ENCODE results near the gene PLB1.

The PLB1 gene

DNA sequence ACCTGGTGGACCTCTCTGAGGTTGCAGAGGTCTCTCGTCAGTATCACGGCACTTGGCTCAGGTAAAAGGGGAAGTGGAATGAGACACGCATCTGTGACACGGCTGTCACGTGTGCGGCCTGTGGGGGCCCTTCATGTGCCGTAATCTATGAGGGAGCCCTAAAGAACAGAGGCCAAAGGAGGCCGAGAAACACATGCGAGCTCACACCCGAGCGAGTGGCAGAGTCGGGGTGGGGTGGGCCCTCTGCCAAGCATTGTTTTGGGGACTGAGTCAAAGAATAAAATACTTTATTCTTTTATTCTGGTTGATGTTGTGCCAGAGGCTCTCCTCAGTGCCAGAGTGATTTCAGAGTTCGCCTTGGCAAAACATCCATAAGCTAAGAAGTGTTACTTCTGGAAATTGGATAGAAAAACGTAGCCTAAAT, 43.3 kb downstream of the PLB1 start:
- H3K4me2 ChIP-seq (ENCODE audit: insufficient read depth, low read length): no peak overlapping the region
- no peaks in the 10 kb centered on the region for H3K4me1 ChIP-seq (ENCODE audit: insufficient read depth, low read length)
- H3K27me3 ChIP-seq (ENCODE audit: insufficient read depth, low read length, poor library complexity): peaks cover 8% of the 10 kb centered on the region
- ATAC-seq (ENCODE audit: insufficient read depth, low read depth) (no peak), DNase-seq (no peak)
- H3K9ac ChIP-seq (ENCODE audit: low read depth, low read length): no peak overlapping the region
- H3K36me3 ChIP-seq (ENCODE audit: insufficient read depth, low read length): no peaks in the 10 kb centered on the region
- no peak overlapping the region for H3K4me3 ChIP-seq (ENCODE audit: low read depth in 1 of 2, low read length in 2 of 2)
- no peak for TF ChIP-seq EZH2 (IDR thresholded peaks at IDR 0.05; ENCODE audit: borderline replicate concordance, low read depth, low read length, severe bottlenecking)
- TF ChIP-seq, protein P1, sequence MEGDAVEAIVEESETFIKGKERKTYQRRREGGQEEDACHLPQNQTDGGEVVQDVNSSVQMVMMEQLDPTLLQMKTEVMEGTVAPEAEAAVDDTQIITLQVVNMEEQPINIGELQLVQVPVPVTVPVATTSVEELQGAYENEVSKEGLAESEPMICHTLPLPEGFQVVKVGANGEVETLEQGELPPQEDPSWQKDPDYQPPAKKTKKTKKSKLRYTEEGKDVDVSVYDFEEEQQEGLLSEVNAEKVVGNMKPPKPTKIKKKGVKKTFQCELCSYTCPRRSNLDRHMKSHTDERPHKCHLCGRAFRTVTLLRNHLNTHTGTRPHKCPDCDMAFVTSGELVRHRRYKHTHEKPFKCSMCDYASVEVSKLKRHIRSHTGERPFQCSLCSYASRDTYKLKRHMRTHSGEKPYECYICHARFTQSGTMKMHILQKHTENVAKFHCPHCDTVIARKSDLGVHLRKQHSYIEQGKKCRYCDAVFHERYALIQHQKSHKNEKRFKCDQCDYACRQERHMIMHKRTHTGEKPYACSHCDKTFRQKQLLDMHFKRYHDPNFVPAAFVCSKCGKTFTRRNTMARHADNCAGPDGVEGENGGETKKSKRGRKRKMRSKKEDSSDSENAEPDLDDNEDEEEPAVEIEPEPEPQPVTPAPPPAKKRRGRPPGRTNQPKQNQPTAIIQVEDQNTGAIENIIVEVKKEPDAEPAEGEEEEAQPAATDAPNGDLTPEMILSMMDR (IDR thresholded peaks at IDR 0.05; ENCODE audit: borderline replicate concordance, extremely low read depth, low read length, poor library complexity, severe bottlenecking): no peak
- peaks cover 5% of the 10 kb centered on the region; the same call in 1 of the 2 replicates for H4K20me1 ChIP-seq (ENCODE audit: insufficient read depth, low read length)
- no peak overlapping the region for H3K27ac ChIP-seq (ENCODE audit: low read length)
- no peak overlapping the region; the same call in 1 of the 2 replicates for H2AFZ ChIP-seq (ENCODE audit: low read depth, low read length)
- no peaks in the 10 kb centered on the region for H3K79me2 ChIP-seq (ENCODE audit: insufficient read depth, low read length)
- no peaks in the 10 kb centered on the region for H3K9me3 ChIP-seq (ENCODE audit: insufficient read depth, low read length, severe bottlenecking)

DNA sequence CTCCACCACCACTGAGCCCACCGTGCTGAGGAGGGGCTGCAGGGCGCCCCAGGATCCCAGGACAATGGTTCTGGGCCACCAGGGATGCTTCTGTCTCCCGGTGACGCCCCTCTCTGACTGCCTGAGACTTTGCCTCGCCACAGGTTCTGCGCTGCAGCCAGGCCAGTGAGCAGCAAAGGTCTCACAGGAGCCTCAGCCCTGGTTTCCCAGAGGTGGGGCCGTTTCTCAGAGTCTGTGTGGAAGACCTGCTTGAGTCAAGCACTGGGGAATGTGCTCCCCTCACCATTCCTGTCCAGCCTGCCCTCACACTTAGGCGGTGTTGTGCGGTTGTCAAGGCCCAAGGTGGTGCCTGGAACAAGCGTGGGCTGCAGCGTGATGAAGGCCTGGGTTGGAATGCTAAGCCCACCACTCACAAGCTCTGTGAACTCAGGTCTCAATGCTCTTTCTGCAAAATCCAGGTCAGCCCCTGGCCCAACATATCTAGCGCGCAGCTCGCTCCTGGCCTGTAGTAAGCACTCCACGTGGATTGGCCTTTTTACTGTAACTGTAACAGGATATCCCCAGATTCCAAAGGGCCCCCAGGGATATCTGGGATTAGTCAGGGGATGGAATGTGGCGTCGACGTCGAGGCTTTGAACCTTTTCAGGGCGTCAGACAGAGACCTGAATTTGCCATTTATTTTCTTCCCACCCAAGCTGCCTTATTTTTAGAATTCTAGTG, 47.6 kb downstream of the PLB1 start:
- ATAC-seq (ENCODE audit: insufficient read depth, low read depth) (no peak), DNase-seq (no peak)
- no peak overlapping the region for H3K9ac ChIP-seq (ENCODE audit: low read depth, low read length)
- no peak overlapping the region for H3K4me3 ChIP-seq (ENCODE audit: low read depth in 1 of 2, low read length in 2 of 2)
- H3K79me2 ChIP-seq (ENCODE audit: insufficient read depth, low read length): no peaks in the 10 kb centered on the region
- no peak overlapping the region for H3K4me2 ChIP-seq (ENCODE audit: insufficient read depth, low read length)
- no peaks in the 10 kb centered on the region for H3K9me3 ChIP-seq (ENCODE audit: insufficient read depth, low read length, severe bottlenecking)
- H2AFZ ChIP-seq (ENCODE audit: low read depth, low read length): no peak overlapping the region
- H3K27ac ChIP-seq (ENCODE audit: low read length): no peak overlapping the region
- H3K36me3 ChIP-seq (ENCODE audit: insufficient read depth, low read length): no peaks in the 10 kb centered on the region
- H3K27me3 ChIP-seq (ENCODE audit: insufficient read depth, low read length, poor library complexity): peaks cover 5% of the 10 kb centered on the region
- H3K4me1 ChIP-seq (ENCODE audit: insufficient read depth, low read length): no peaks in the 10 kb centered on the region
- TF ChIP-seq, protein P1 (IDR thresholded peaks at IDR 0.05; ENCODE audit: borderline replicate concordance, extremely low read depth, low read length, poor library complexity, severe bottlenecking): no peak
- 0 out of 2 replicates have a peak, but pooled peaks cover 5% of the 10 kb centered on the region for H4K20me1 ChIP-seq (ENCODE audit: insufficient read depth, low read length)

DNA sequence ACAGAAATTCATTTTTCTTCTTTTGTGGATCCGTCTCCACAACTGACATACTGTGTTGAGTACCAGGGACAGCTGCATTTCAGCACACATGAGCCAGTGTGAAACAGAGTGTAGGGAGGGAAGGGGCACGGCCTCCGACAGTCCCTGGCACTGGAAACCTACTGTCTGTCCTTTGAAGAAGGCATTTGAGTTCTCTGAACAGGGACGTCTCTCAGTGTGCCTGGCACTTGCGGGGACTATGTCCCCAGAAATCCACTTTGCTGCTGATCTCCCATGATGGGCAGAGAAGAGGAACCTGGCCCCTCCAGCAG, 48.1 kb downstream of the PLB1 start:
- Histone ChIP-seq H3K4me1 (ENCODE audit: insufficient read depth, low read length) (no peaks in the 10 kb centered on the region), H3K36me3 (ENCODE audit: insufficient read depth, low read length) (no peaks in the 10 kb centered on the region), H3K9me3 (ENCODE audit: insufficient read depth, low read length, severe bottlenecking) (no peaks in the 10 kb centered on the region), H3K9ac (ENCODE audit: low read depth, low read length) (no peak overlapping the region), H3K27me3 (ENCODE audit: insufficient read depth, low read length, poor library complexity) (peaks cover 9% of the 10 kb centered on the region), H3K27ac (ENCODE audit: low read length) (no peak overlapping the region), H3K4me3 (ENCODE audit: low read depth in 1 of 2, low read length in 2 of 2) (no peak overlapping the region), H3K4me2 (ENCODE audit: insufficient read depth, low read length) (no peak overlapping the region), H3K79me2 (ENCODE audit: insufficient read depth, low read length) (no peaks in the 10 kb centered on the region), H4K20me1 (ENCODE audit: insufficient read depth, low read length) (0 out of 2 replicates have a peak, but pooled peaks cover 5% of the 10 kb centered on the region), H2AFZ (ENCODE audit: low read depth, low read length) (no peak overlapping the region)
- no peak for TF ChIP-seq EZH2 (IDR thresholded peaks at IDR 0.05; ENCODE audit: borderline replicate concordance, low read depth, low read length, severe bottlenecking)
- TF ChIP-seq, protein P1 (IDR thresholded peaks at IDR 0.05; ENCODE audit: borderline replicate concordance, extremely low read depth, low read length, poor library complexity, severe bottlenecking): no peak
- DNase-seq (no peak), ATAC-seq (ENCODE audit: insufficient read depth, low read depth) (no peak)

All from DND-41 (cell line).